Astrocyte of the spinal cord (primary cell): ENCODE measurements around the gene EXOC6B.

Experiments
- DNase-seq: peaks from one replicate; pipeline ENCODE4 v3.0.0; 2011; ENCODE audit warnings: low read depth, low spot score
- H3K4me3 ChIP-seq: 2 replicates; pipeline ENCODE4 v1.5.1; 2011; ENCODE audit warnings: low read depth, mild to moderate bottlenecking, low read length, moderate library complexity
- in situ Hi-C: cut with HindIII; loops from 2 replicates; pipeline ENCODE4 v1.10.0; 2017; ENCODE audit warnings: low sequenced_read_pairs
- TF ChIP-seq, protein P1 (sequence below): IDR thresholded peaks from 2 replicates; pipeline ENCODE4 v1.5.1; 2012; ENCODE audit warnings: low read depth, mild to moderate bottlenecking, low read length, inconsistent platforms

EXOC6B gene

DNA sequence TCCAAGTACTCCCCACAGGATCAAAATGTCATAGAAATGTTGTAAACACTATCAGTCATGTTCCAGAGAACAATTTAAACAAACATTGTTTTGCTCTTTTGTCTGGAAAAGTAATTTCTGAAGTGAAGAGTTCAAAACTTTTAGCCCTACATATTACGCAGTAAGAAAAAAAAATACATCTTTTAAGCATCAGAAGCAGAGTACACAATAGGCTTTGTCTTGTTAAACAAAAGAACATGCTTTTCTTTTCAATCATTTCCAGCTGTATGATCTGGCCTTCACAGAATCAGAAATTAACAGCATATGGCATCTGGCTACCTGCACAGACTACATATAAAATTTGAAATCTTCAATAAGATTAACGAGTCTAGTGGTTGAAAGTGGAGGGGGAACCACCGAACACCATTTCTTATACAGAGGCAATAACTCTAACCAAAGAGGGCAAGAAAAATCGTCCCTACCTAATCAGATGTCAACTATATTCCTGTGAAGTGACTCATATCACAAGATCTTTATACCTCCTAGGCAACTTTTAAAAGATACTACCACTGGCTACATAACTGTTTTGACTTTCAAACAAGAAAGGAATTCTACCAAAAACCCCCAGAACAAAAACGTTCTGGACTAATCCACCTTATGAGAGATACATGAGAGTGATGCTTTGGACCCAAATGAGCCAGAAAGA, 149.3 kb downstream of the EXOC6B start:
- H3K4me3 ChIP-seq = no peak overlapping the region
- in situ Hi-C loops = no loop called here
- peak; percentile 17 for DNase-seq
- TF ChIP-seq, protein P1, sequence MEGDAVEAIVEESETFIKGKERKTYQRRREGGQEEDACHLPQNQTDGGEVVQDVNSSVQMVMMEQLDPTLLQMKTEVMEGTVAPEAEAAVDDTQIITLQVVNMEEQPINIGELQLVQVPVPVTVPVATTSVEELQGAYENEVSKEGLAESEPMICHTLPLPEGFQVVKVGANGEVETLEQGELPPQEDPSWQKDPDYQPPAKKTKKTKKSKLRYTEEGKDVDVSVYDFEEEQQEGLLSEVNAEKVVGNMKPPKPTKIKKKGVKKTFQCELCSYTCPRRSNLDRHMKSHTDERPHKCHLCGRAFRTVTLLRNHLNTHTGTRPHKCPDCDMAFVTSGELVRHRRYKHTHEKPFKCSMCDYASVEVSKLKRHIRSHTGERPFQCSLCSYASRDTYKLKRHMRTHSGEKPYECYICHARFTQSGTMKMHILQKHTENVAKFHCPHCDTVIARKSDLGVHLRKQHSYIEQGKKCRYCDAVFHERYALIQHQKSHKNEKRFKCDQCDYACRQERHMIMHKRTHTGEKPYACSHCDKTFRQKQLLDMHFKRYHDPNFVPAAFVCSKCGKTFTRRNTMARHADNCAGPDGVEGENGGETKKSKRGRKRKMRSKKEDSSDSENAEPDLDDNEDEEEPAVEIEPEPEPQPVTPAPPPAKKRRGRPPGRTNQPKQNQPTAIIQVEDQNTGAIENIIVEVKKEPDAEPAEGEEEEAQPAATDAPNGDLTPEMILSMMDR = no peak

DNA sequence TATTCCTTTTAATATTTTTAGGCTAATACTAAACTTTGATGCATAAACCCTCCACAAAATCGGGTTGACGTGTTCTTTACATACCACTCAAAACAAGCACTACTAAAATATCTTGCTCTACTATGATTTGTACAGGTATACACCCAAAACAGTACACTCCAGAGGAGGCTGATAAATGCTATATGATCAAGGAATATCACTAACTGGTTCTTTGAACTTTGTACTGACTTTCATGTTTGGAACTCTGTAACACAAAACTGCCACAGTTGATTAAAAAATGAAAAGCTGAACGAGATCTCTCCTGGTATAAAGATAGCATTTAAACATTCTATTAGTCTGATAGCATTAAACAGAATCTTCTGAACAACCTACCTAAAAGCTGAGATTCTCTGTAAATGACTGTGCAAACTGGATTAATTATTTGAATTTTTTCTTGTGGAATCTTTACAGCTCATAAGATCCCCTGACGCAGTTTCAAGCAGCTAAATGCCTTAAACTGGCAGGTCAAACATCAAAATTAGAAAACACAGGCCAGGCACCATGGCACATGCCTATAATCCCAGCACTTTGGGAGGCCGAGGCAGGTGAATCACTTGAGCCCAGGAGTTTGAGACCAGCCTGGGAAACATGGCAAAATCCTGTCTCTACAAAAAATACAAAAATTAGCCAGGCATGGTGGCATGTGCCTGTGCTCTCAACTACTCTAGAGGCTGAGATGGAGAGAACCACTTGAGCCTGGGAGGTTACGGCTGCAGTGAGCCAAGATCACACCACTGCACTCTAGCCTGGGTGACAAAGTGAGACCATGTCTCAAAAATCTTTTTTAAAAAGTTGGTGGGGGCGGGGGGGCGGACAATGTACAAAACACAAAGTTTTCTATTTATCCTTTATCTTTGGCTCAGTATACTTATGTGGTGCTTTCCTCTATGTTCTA, 150.6 kb downstream of the EXOC6B start:
- no peak overlapping the region for H3K4me3 ChIP-seq
- DNase-seq = no peak
- TF ChIP-seq, protein P1 = no peak
- in situ Hi-C loops = no loop called here

DNA sequence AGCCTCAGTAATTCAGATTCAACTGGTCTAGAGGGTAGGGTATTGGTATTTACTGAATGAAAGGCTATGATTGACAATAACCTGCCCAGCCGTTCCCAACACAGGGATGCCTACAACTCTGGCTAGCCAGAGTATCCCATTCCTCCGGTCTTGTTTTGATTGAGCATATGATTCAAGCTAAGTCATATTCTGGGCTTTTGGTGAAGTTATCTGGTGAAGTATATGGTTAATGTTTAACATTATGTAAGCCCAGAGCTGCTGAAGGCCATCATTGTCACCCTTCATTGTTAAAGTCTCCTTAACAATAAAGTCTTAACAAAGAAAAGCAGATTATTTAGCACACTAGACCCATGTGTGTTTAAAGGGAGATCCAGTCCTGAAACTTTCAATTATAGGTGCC, 152.6 kb downstream of the EXOC6B start:
- DNase-seq = no peak
- in situ Hi-C loops = no loop called here
- TF ChIP-seq, protein P1 = no peak
- H3K4me3 ChIP-seq = no peak overlapping the region

DNA sequence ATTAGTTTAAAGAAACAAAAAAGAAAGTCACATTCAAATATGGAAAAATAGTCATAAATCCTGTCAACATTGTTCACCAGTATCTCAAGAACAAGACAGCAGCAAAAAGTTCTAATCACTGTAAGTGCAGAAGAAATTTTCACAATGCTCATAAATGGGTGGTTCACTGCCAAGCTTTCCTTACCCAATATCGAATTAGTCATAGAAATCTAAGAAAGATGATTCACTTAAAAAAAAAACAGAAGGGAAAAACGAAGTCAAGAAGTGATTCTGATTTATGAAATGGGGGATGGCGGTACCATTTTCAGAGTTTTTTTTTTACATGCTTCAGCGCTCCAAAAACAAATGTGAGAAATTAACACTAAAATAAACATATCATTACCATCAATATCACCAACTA, 156.7 kb downstream of the EXOC6B start:
- peak; percentile 60 for DNase-seq
- no peak overlapping the region for H3K4me3 ChIP-seq
- in situ Hi-C loops = no loop called here
- TF ChIP-seq, protein P1 = no peak

DNA sequence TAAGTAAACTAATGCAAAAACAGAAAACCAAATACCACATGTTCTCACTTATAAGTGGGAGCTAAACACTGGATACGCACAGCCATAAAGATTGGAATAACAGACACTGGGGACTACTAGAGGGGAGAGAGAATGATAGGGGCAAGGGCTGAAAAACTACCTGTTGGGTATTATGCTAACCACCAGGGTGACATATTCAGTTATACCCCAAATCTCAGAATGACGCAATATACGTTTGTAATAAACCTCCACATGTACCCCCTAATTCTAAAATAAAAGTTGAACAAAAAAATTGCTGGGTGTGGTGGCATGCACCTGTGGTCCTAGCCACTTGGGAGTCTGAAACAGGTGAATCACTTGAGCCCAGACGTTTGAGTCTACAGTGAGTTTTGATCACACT, 157.2 kb downstream of the EXOC6B start:
- DNase-seq = no peak
- no peak overlapping the region for H3K4me3 ChIP-seq
- in situ Hi-C loops = no loop called here
- TF ChIP-seq, protein P1 = no peak

DNA sequence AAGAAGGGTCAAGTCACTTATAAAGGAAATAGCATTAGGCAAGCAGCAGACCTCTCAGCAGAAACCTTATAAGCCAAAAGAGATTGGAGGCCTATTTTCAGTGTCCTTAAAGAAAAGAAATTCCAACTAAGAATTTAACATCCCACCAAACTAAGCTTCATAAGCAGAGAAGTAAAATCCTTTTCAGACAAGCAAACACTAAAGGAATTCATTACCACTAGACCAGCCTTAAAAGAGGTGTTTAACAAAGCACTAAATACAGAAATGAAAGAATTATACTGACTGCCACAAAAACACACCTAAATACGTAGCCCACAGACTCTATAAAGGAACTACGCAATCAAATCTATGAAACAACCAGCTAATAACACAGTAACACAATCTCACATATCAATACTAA, 160.4 kb downstream of the EXOC6B start:
- TF ChIP-seq, protein P1 = no peak

More for the DNA sequence above, 160.4 kb downstream of the EXOC6B start:
- no peak for DNase-seq
- H3K4me3 ChIP-seq = no peak overlapping the region
- in situ Hi-C loops = no loop called here
